HG02678 (cell line): ENCODE results near the gene ERCC2.

Source experiments
- ATAC-seq: cut with Tn5 transposase; IDR thresholded peaks from one replicate; pipeline ENCODE4 v1.9.1; 2021; ENCODE audit warnings: mild to moderate bottlenecking, moderate library complexity; ENCODE audit not compliant: unreplicated experiment

Gene ERCC2

GRCh38 chr19:45355910-45356309 is 14.5 kb downstream of the ERCC2 start:
- ATAC-seq, result no peak

- ATAC-seq, result no peak
These were observed 15.0 kb downstream of the ERCC2 start for GRCh38 chr19:45355402-45355801.

- ATAC-seq, result no peak
These were observed 16.0 kb downstream of the ERCC2 start for GRCh38 chr19:45354241-45354842.

- no peak for ATAC-seq
These were observed 17.2 kb downstream of the ERCC2 start for GRCh38 chr19:45352914-45353796.

GRCh38 chr19:45352471-45352870 is 17.9 kb downstream of the ERCC2 start:
- no peak for ATAC-seq

GRCh38 chr19:45352062-45352461 is 18.3 kb downstream of the ERCC2 start:
- no peak for ATAC-seq

GRCh38 chr19:45351401-45351952 is 18.9 kb downstream of the ERCC2 start:
- no peak for ATAC-seq

- no peak for ATAC-seq
These were observed 19.8 kb downstream of the ERCC2 start for GRCh38 chr19:45350477-45351058.

- no peak for ATAC-seq
These were observed 20.9 kb downstream of the ERCC2 start for GRCh38 chr19:45349430-45349941.

GRCh38 chr19:45349126-45349415 is 21.3 kb downstream of the ERCC2 start:
- ATAC-seq, result no peak

- ATAC-seq, result no peak
These were observed 21.8 kb downstream of the ERCC2 start for GRCh38 chr19:45348367-45349125.

- ATAC-seq, result no peak
These were observed 22.6 kb downstream of the ERCC2 start for GRCh38 chr19:45347570-45348366.

- no peak for ATAC-seq
These were observed 23.9 kb downstream of the ERCC2 start for GRCh38 chr19:45346449-45346848.

GRCh38 chr19:45345506-45345860 is 24.9 kb downstream of the ERCC2 start:
- no peak for ATAC-seq

GRCh38 chr19:45344621-45345505 is 25.5 kb downstream of the ERCC2 start:
- no peak for ATAC-seq

GRCh38 chr19:45342911-45343310 is 27.5 kb downstream of the ERCC2 start:
- no peak for ATAC-seq

- no peak for ATAC-seq
These were observed 29.4 kb downstream of the ERCC2 start for GRCh38 chr19:45340899-45341453.

GRCh38 chr19:45340232-45340898 is 30.0 kb downstream of the ERCC2 start, which contains the start of gene KLC3:
Gene KLC3, plus strand, starts transcription at chr19:45340750. Its CDS starts 4,792 bp downstream, at chr19:45345542.
- ATAC-seq, result no peak
